Measurements from ENCODE around the gene FNDC8. TPM values are rescaled to one million over a fixed set of nuclear protein-coding genes. Genes with fewer than 3 reads are reported as not detected.

Gene FNDC8
- total RNA-seq, result not detected in 2 replicates

DNA sequence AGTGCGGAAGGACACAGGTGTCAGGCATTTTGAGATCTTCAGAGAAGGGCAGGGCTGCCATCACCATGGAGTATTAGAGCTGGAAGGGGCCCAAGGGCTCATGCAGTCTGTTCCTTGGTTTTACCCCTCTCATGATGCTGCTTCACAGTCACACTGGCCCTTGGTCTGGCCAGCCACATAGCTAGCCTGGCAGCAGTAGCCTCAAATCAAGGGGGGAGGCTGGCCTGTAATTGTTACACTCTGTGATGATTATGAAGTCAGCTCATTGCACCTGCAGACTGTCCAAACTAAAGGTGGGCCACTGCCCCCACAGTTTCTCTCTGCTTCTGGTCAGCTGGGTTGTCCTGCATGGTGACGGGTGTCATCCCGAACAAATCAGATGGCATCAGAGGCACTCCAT lies at the start of gene FNDC8:
Gene FNDC8, plus strand, starts transcription at position 301 of the 400 bp plus-strand sequence. Its CDS starts 79 bp downstream, at position 380.

GRCh38 chr17:35119370-35120165 lies 1.8 kb upstream of the FNDC8 start, which contains the start of gene RAD51D:
Gene RAD51D (minus strand): TSS chr17:35119860. CDS start chr17:35119613, 247 bp downstream.

DNA sequence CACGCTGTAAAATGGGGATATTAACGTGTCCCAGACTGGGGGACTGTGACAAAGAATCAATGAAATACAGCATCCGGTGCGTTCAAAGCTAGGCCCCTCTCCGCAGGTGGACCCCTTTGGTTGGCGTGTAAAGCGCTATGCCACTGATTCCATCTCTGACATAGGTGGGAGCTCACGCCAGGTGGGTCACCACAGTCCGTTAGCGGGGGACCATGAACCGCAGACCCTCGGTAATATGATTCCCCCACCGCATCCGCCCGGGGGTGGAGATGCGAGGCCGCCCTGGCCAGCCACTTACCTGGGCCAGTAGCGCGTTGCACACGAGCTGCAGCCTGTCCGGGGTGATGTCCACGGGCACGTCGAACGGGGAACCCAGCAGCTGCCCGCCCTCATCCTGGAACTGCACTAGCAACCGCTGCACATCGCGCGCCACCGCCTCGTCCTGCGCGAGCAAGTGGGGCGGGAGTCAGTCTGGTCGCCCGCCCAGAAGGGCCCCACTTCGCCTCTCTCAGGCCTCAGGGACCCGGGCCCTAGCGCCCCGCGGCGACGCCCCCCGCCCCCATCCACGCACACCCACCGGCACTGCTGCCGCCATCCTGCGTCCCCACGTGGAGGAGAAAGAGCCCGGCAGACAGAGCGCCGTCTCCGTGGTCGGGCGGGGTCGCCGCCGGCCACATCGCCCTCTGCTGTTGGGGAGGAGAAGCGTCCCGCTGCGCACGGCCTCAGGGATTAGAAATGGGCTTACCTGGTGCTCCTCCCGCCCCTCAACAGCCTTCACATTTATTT lies 20.5 kb downstream of the FNDC8 start, which contains the start of gene NLE1:
Gene NLE1, minus strand, starts transcription at position 623 of the 786 bp plus-strand sequence. Its CDS starts 28 bp downstream, at position 595.

GRCh38 chr17:35147375-35147905 lies 26.0 kb downstream of the FNDC8 start, which contains the start of gene UNC45B:
Gene UNC45B (plus strand): TSS chr17:35147817. CDS start chr17:35148264, 447 bp downstream.

Other genes starting within 250 kb of the FNDC8 start
- 0.38 and 0.90 TPM in 2 replicates for gene CCT6B, start 160.2 kb upstream of the FNDC8 start, total RNA-seq
- 14.2 and 14.8 TPM in 2 replicates for gene ZNF830, start 160.1 kb upstream of the FNDC8 start, total RNA-seq
- gene LIG3, start 141.1 kb upstream of the FNDC8 start, total RNA-seq, result 30.7 and 39.9 TPM in 2 replicates
- gene RFFL, start 57.9 kb upstream of the FNDC8 start, total RNA-seq, result 7.7 and 7.9 TPM in 2 replicates
- gene RAD51D, start 1.8 kb upstream of the FNDC8 start, total RNA-seq, result 5.9 and 10.7 TPM in 2 replicates
- gene NLE1, start 20.7 kb downstream of the FNDC8 start, total RNA-seq, result 17.6 and 22.0 TPM in 2 replicates
- gene UNC45B, start 26.2 kb downstream of the FNDC8 start, total RNA-seq, result not detected in 2 replicates
- not detected in 2 replicates for gene SLC35G3, start 72.8 kb downstream of the FNDC8 start, total RNA-seq
- gene SLFN5, start 121.5 kb downstream of the FNDC8 start, total RNA-seq, result 36.6 TPM in 2 replicates